Tongue (tissue), 2 donors: ENCODE data around the gene FRMD4A. TPM values are rescaled to one million over a fixed set of nuclear protein-coding genes. Genes with fewer than 3 reads are reported as not detected.

ENCODE experiments used
- DNase-seq: peaks from one replicate; pipeline ENCODE4 v3.0.0-alpha.2; 2015
- total RNA-seq: library from RNA; depleted of rRNA; stranded (reverse); fragments of >200 nt; gene quantifications from one replicate; pipeline ENCODE4 v1.2.3, GENCODE V29; 2014

FRMD4A gene
- total RNA-seq, 1 donor from 2014 or later, result 29.5 TPM

GRCh38 chr10:14186245-14186644 lies 144.5 kb downstream of the FRMD4A start:
- DNase-seq, result no peak

GRCh38 chr10:14185316-14186045 lies 145.2 kb downstream of the FRMD4A start:
- DNase-seq, result peak; percentile 66

- DNase-seq, result peak; percentile 39
These were observed 145.8 kb downstream of the FRMD4A start for GRCh38 chr10:14184841-14185315.

- no peak for DNase-seq
These were observed 147.9 kb downstream of the FRMD4A start for GRCh38 chr10:14182781-14183180.

DNA sequence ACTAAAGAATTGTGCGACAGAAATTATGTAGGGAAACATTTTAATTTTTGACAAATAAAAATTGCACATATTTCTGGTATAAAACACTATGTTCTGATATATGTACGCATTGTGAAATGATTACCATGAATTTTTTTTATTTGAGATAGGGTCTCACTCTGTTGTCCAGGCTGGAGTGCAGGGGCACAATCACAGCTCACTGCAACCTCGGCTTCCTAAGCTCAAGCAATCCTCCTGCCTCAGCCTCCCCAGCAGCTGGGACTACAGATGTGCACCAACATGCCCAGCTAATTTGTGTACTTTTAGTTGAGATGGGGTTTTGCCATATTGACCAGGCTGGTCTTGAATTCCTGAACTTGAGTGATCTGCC lies 149.2 kb downstream of the FRMD4A start:
- no peak for DNase-seq

DNA sequence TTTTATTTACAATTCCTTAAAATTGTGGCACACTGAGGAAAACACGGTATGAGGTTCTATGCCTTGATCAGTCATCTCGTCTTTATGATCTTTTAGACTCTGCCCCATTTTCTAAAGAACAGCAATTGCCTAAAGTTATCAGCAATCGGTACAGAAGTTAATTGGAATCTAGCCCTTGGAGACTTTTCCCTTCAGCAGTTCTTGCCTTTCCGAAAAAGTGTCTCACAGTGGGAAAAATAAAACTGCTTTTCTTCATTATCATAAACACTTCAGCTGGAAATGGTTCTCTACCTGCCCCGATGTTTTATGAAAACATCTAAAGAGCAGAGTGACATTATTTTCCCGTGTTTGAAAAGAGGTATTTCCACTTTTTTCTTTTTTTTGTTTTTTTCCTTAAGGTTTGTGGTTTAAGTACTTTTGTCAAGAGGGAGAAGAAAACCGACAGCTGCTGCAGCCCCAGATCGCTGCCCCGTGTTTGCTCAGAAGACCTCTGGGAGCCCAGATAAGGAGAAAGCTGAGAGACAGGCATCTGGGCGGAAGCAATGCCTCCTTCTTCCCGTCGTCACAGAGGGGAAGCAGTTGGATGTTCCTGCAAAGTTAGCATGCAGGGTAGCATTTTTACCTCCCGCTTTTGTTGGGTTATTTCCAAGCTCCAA lies 149.7 kb downstream of the FRMD4A start:
- DNase-seq, result no peak

DNA sequence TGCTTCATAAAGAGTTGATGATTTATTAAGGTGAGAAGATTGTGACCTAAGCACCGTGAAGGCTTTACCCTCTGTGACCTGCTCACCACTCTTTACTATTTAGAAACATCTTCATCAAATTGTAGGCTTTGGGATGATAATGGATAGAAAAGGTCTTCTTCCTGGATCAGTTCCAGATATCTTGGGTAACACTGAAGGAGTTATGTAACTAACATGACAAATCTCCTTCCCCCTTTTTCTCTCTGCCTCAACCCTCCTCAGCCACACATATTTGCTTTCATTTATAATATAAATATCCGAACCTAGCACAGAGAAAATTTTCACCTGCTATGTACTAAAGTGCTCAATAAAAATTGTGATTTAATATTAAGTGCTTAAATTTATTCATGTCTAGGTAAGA lies 151.5 kb downstream of the FRMD4A start:
- DNase-seq, result no peak

- DNase-seq, result peak; percentile 70
These were observed 156.8 kb downstream of the FRMD4A start for GRCh38 chr10:14173706-14174594.

GRCh38 chr10:14173391-14173705 lies 157.4 kb downstream of the FRMD4A start:
- no peak for DNase-seq

DNA sequence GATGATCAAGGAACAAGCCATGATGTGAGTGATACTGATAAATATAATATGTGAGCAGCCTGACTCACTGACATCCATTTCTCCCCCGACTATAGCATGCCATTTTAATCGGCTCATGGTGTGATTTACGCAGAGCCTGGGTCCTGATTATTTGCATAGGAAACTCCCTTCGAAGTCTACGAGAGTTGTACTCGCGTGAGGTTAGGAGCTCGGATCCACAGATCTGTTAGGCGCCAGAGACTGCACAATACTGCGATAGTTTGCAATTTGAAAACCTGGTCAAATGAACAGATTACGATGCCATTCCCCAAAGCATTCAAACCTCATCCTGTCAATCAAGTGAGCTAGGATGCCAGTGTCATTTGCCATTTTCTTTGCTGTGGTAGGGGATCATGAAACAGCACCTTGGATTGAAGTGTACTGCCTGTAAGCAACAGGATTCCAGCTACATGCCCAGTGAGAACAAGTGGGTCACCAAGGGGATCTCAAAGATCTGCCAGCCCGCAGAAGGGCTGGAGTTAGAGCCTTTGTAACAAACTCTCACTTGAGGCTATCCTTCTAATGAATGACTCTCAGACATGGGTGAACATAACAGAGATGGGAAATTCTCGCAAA lies 158.3 kb downstream of the FRMD4A start:
- no peak for DNase-seq

DNA sequence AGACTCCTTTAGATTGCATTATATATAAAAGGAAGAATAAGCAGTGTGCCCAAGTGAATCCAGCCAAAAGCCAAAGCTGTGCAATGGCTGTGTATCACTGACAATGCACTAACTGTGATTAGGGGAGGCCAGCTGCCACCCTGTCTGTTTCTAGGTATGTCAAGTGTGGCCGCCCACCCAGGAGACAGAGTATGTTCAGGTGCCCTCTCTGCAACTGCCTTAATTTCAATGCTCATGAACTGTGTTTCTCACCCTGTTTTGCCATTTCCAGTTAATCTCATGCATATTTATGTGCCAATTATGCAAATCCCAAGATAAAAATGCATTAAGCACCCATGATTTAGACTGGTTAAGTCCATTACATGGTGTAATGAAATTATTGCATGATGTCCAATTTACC lies 159.4 kb downstream of the FRMD4A start:
- no peak for DNase-seq

DNA sequence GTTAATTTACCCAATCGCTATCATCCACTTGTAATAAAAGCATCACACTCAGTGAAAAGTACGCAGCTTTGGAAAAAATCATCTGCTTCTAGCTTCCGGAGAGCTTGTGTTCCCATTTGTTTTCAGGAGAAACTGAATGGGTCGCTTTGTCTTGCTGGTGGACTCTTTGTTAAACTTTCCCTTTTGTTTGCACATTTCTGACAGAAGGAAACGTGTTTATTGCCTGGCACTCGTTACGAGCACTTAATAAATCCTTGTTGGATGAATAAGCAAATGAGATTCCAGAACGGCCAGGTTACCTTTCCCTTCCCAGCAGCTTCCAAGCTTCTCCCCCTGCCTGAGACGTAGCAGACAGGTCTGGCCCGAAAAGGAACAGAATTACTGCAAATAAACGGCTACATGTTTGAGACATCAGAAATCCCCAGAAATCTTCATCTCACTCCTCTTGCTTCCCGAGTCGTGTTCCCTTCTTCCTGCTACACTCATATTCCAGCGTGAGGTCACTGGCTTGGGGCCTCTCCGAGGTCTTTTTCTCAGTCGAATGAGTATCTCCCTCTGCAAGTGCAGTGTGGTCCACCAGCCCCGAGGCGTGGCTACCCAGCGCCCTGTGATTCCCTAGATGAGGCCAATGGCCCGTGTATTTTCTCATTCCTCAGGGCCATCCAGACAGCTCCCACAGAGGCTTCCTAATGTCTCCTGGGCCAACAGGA lies 167.2 kb downstream of the FRMD4A start:
- DNase-seq, result peak; percentile 20

DNA sequence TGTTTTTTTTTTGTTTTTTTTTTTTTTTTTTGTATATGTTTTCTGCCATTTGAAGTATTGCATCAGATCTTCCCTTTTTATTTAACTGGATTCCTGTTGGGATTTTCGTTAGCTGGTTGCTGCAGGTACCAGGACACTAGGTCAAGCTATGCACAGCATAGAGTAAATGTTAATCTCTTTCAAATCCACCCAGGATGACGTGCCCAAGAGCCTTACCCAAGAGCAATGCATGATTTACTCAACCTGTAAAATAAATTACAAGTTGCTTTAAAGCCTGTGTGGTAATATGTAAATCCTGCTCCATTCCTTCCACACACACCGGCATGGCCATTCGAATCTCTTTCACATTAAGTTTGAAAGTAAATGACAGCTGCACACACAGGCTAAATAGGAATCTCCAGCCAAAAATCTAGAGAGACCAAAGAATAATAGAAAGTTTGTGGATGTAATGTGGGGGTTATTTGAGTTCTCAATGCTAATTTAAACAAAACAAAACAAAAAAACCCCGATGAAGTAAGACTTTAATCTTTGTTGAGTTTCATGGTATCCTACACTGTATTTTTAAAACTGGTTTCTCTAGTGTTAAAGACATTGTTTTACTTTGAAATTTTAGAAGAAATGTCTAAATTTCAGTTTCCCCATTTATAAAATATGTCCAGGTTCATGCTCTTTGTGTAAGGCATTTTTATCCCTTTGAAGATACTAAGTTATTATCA lies 167.9 kb downstream of the FRMD4A start:
- DNase-seq, result peak; percentile 45

GRCh38 chr10:14162061-14162460 lies 168.7 kb downstream of the FRMD4A start:
- no peak for DNase-seq

- no peak for DNase-seq
These were observed 170.4 kb downstream of the FRMD4A start for GRCh38 chr10:14160299-14160698.

DNA sequence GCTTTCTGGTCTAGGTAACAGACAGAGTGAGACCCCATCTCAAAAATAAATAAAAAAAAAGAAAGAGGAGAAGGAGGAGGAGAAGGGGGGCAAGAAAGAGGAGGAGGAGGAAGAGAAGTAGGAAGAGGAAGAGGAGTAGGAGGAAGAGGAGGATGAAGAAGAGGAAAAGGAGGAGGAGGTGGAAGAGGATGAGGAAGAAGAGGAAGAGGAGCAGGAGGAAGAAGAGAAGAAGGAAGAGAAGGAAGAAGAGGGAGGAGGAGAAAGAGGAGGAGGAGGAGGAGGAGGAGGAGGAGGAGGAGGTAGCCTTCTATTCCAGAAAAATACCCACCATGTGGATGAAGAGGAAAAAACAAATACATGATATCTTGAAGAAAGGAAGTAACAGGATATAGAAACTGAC lies 172.1 kb downstream of the FRMD4A start:
- no peak for DNase-seq

- DNase-seq, result no peak
These were observed 174.6 kb downstream of the FRMD4A start for GRCh38 chr10:14156104-14156503.

GRCh38 chr10:14153570-14154055 lies 177.1 kb downstream of the FRMD4A start:
- DNase-seq, result peak; percentile 13

- no peak for DNase-seq
These were observed 179.2 kb downstream of the FRMD4A start for GRCh38 chr10:14151571-14151970.

- DNase-seq, result no peak
These were observed 180.2 kb downstream of the FRMD4A start for GRCh38 chr10:14150526-14150925.

GRCh38 chr10:14146501-14146900 lies 184.2 kb downstream of the FRMD4A start:
- DNase-seq, result no peak
